Astrocyte of the hippocampus (primary cell): ENCODE results near the gene AXL.
"Not testable (repeated sequence)": the region's sequence is repeated elsewhere in the genome, so short reads cannot be mapped to it uniquely, and the experiment has no call there.

Source experiments
- DNase-seq: peaks from one replicate; pipeline ENCODE4 v3.0.0; 2011; ENCODE audit warnings: low read depth, low spot score

Gene AXL

DNA sequence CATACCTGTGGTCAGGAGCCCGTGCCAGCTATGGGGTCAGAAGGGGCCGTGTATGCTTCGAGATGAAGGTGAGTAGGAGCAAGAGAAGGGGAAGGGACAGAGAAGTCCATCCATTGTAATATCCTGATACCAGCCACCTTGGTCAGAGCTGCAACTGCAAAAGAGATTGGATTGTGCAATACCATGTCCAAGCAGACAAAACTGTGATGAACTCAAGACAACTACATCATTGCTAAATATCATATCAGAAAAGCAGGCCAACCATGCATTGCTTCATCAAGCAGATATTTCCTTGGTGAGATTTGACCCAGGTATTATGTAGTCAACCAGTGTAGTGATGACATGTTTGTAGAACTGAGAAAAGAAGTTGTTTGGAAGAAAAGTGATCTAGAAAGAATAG, 57.2 kb downstream of the AXL start:
- DNase-seq: peak; percentile 9

DNA sequence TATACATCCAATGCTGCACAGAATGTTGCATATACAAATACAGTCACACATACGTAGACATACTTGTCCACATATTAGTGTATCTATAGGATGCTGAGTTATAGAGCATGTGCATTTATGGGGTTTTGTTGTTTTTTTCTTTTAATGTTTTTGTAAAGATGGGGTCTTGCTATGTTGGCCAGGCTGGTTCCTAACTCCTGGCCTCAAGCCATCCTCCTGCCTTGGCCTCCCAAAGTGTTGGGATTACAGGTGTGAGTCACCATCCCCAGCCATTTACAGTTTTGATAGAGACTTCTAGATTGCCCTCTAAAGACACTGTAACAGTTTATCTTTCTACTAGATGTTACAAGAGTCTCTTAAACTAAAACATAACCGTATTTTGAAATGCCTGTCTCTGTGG, 59.5 kb downstream of the AXL start:
- DNase-seq: no peak

DNA sequence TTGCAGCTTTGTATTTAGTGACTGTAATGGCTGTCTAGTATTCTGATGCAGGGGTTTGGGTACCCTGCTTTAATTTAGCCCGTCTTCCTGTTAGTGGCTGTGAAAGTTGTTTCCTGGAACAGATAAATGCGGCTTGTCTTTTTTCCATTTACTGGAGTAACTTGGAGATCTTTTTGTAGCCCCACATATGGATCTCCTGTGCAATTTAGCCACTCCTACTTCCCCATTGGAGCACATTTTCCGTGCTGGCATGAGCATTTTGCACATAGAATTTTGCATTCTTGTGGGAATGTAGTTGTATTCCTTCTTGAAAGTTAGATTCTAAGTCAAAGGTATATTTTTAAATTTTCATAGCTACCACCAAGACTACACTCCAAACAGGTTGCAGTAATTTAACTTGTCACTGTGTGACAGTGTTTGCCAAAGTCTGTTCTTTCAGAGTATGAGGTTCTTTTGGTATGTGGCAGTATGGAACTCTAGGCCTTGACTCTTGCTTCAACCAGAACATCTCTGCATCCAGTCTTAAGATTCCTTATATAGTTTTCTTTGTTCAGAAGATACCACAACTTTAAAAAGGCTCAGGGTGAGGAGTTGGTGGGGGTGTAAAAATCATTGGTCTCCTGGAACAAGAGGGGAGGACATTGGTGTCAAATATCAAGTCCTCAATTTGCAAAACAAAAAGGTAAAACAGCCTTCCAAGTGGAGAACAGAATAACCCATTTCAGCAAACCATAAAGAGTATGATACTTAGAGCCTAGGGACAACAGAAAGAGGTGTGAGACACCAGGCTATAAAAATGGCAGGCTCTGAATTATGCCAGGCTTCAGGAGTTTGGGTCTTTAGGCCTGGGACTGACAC, 69.9 kb downstream of the AXL start:
- DNase-seq: no peak

DNA sequence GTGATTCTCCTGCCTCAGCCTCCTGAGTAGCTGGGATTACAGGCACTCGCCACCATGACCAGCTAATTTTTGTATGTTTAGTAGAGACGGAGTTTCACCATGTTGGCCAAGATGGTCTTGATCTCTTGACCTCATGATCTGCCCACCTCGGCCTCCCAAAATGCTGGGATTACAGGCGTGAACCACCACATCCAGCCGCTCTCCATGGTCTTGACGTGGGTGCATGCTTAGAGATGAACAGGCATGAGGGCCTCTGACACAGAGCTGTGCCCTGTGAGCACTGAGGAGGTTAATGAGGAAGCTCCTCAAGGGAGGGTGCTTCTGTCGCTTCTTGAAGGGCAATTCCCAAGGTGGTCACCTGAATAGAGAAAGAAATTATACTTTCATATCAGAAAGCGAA, 70.8 kb downstream of the AXL start:
- DNase-seq: not testable (repeated sequence)

DNA sequence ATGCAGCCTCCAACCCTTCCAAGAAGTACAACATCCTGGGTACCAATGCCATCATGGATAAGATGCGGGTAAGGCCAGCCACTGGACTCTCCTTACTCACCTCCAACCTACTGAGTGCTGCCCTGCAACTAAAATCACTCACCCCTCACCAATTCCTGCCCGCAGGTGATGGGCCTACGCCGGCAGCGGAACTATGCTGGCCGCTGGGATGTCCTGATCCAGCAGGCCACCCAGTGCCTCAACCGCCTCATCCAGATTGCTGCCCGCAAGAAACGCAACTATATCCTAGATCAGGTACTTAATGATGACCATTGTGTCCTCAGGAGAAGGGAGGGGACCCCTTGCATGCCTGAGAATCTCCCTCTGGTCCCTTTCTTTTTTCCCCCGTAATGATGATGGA, 75.4 kb downstream of the AXL start:
- no peak for DNase-seq

DNA sequence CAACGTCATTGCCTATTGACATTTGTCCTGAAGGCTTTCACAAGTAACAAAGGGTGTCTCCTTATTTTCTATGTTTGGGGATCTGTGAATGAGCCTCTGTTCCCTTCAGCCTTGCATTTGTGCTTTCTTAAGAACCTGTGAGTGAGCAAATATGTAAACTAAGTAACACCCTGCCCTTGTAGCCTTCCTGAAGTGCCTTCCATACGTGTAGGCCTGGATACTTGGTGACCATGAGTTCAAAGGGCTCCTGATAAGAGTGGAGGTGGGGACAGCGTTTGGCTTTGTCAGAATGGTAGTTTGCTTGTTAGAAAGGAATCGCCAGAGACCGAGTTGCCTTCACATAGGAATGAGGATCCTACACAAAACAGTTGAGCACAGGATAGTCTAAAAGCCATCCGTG, 76.5 kb downstream of the AXL start:
- DNase-seq: no peak

DNA sequence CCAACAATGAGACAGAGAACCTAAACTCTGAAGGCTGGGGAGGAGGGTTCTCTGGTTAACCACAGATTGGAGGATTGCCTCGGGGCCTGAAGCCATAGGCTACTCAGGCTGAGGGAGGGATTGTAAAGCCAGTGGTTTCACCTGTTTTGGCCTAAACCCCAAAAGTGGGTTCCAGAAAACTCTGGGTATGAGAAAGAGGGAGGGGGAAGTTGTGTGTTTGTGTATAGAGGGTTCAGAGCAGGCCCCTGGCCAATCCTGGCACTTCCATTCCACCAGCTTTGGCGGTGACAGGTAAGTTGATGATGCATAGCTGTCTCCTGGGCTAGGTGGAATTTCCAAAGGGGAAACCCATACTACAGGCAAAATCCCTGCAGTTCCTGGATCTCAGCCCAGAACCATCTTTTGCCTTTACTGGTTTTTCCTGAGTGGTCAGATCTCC, 77.4 kb downstream of the AXL start:
- DNase-seq: peak; percentile 37

DNA sequence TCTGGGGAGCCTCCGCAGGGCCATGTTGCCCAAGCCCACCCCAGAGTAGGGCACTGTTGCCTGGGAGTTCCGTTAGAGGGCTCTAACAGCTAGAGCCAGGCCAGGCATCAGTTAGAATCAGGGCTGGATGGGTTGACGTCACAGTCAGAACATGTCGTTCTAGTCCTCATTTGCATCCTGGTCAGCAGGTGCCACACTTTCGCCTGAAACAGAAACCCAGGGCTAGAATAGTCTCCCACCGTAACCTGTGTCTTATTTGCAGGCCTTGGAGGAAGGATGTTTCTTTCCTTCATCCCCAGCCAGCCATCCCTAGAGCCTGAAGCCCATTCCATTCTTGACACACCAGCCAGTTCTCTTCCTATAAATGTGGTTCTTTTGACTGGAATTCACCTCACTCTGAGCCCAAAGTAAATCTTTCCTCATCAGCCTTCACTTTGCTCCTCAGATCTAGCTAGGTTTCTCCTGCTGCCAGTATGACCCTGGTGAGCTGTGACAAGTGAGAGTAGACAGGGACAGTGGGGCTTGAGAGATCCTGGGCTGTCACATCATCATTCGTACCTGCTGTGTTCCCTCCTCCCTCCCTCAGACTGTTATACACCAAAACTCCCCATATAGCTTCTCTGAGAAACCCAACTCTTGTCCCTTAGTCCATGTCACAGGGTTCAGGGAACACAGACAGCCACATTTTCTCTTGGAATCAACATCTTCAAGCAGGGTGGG, 78.8 kb downstream of the AXL start:
- DNase-seq: no peak

DNA sequence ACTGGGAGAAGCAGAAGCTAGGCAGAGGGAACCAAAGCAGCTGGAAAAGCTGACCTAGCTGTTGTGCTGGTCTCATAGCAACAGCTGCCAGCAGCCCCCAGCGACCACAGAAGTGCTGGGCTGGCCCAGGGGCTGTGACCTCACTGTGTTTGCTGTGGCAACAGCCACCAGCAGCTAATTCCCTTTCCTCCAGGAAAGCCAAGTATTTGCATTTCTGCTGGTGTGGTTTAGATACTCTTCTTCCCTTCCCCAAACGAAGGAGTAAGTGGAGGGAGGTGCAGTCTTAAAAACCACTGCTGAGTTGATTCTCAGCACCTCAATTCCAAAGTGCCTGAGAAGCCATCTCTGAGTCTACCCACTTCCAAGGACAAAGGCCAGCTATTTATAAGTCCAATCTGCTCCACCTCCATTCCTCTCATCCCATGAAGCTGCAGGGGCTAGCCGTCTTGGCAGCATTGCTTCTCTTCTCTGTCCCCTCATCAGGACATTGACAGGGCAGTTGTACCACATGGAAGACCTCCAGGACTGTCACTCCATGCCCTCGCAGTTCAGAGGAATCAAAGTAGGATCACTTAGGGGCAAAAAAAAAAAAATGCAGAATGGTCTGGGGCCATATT, 79.4 kb downstream of the AXL start:
- peak; percentile 96 for DNase-seq

DNA sequence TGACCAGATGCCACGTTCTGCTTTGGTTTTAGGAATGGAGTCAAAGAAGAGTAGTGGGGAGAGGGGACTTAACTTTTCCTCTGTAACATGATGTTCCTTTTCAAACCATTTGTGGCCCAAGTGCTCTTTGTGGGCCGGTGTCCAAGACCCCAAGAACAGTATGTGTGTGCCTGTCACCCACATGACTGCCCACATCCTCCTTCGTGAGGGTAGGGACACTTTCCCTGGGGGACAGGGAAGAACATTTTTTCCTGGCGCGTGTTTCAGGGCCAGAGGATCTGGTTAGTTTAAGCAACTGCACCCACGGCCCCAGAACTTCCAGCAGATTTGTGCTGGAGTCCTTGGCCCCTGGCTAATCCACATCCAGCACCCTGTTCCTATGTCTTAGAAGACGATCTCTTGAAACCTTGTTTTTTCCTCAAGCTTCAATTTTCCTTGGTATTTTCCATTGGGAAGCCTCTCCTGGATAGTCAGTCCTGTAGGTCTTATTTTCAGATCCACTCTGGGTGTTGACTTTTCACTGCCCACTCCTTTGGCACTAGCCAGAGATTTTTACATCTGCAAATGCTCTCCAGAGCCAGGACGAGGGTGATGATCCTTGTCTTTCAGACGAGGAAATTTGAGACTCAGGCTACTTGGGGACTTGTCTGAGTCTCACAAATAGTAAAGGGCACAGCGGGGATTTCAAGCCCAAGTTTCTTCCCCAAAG, 80.2 kb downstream of the AXL start:
- no peak for DNase-seq

DNA sequence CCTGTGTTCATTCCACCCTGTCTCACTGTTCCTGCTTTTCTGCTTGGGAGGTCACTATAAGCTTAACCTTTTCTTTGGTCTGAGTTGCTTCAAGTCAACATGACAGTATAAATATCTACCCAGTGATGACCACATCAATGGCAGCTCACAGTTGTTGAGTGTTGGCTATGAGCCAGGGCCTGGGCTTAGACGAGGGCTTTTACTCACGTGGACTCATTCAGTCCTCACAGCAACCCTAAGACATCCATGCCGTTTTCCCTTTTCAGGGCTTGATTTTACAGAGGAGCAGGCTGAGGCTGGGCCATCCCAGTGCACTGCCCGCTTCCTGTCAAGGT, 80.7 kb downstream of the AXL start:
- DNase-seq: peak; percentile 78

DNA sequence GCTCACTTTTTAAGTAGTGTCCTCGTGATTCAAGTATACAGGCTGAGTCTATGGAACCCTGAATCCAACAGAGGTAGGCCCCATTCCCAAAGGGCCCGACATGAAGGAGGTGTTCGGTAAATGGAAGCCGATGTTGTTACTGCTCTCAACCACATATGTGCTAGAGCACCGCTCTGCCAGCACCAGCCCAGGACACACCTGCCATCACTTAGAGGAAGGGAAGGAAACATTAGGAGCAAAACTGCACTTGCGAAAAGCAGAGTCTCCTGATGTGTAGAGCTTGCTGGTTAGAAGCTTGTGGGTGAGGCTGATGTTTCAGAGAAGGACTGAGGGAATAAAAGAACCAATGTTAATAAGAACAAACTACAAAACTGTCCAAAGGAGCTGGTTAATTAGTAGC, 81.5 kb downstream of the AXL start:
- DNase-seq: no peak

DNA sequence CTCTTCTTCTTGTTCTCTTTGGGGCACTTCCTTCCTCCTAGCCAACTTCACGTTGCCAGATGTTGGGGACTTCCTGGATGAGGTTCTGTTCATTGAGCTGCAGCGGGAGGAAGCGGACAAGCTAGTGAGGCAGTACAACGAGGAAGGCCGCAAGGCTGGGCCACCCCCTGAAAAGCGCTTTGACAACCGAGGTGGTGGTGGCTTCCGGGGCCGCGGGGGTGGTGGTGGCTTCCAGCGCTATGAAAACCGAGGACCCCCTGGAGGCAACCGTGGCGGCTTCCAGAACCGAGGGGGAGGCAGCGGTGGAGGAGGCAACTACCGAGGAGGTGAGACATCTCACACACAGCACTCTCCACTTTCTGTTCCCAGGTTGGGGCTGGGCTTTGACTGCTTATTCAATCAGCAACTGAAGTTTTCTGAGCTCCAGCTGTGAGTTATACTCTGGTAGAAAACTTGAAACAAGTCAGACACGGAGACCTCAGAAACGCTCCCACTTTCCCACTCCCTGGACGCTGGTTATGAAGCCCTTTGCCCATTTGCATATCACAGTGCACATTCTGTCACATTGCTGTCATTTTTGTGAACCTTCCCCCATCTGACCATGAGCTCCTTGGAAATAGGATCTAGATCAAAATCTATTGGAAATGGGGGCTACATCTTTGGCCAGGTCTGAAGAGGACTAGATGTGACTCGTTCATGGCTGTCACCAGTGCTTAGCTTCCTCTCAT, 83.8 kb downstream of the AXL start:
- no peak for DNase-seq

DNA sequence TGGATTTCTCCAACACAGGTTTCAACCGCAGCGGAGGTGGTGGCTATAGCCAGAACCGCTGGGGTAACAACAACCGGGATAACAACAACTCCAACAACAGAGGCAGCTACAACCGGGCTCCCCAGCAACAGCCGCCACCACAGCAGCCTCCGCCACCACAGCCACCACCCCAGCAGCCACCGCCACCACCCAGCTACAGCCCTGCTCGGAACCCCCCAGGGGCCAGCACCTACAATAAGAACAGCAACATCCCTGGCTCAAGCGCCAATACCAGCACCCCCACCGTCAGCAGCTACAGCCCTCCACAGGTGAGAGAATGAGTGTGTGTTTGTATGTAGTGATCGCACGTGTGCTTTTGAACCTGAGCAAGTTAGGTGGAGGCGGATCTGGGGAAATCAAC, 84.9 kb downstream of the AXL start:
- no peak for DNase-seq

DNA sequence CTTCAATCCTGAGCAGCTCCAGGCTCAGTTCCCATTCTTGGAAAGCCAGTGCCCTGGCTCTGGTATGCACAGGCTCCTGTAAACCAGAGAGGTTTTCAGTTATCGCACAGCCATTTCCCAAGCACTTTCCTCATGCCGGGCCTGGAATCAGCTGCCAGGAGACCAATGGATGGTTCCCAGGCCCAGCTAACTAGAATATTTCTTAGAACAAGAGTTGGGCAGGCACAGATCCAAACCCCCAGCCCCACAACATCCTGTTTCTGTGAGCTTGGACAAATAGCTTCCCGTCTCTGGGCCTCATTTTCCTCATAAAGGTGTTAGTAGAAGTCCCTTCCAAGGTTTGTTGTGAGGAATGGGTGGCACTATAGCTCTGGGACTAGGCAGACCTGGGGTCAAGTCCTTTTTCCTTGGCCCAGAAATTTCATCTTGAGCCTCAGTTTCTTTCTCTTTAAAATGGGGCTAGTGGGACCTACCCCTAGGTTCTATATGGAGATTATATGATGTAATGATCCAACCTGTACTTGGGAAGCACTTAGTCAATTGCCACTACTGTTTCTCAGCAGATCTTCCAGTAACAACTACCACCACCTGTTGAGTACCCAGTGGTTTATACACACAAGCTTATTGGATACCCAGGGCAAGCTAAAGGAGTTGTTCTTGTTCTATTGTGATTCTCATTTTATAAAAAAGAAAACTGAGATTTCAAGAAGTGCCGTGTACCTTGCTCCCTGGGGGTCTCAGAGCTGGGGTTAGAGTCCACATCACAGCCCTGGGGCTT, 85.9 kb downstream of the AXL start:
- no peak for DNase-seq

DNA sequence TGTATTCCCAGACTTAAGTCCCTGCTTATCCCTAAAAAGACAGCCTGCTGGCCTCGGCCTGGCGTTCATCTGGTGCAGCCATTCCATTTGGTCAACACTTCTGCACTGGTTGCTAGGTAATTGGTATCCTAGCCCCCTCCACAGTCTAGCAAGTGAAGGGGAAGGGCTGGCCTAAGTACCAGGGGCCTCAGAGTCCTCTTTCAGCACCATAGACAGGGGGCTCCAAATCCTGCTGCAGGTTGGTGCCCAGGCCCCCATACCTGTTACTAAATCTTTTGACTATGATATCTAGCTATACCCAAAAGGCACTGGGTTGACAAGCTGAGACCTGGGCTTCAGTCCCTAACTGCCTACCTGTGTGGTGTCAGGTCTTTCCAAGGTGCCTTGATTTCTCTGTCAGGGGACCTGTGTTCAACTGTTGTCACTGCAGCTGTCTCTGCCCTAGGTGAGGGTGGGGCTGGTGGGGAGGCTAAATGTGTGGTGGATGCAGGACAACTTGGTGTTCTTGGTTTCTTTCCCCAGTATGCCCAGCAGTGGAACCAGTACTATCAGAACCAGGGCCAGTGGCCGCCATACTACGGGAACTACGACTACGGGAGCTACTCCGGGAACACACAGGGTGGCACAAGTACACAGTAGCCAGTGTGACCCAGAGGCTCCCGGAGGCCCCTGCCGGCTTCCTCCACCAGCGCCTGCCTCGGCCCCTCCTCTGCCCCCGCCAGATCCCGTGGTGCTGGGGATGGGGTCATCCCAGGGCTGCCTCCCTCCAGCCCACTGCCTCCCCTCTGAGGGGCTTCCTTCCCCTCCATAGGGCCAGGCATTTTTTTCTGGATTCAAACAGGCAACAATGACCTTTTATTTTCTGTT, 87.1 kb downstream of the AXL start:
- no peak for DNase-seq

DNA sequence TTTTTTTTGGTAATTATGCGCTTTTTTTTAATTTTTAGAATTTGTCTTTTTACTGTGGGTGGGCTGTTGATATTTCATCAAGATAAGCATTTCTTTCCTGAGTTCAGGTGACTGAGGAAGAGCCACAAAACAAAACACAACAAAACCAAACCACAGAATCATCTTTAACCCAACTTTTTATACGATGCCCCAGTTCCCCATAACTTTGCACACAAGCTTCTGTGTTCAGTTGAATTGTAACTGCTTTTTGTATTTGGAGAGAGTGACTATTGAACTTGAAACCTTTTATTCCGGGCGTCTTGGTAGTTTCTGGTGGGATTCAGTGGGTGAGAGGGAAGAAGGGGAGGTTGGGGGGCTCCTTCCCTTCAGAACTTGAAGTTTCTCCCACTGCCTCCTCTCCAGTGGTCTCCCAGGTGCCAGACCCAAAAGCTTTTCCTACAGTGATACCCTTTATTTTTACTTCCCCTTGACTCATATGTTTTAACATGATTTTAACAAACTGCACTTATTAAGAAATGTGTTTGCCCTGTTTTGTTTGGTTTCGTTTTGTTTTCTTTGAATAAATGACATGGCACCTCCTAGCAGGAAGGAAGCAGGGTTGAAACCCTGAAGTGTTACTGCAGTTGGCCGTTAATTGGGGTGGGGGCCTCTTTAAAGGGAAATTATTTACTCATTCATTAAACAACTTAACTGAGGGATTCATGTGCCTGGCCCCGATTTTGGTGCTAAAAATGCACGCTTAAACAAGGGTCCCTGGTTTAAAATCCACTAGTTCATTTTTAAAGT, 88.3 kb downstream of the AXL start:
- DNase-seq: no peak

DNA sequence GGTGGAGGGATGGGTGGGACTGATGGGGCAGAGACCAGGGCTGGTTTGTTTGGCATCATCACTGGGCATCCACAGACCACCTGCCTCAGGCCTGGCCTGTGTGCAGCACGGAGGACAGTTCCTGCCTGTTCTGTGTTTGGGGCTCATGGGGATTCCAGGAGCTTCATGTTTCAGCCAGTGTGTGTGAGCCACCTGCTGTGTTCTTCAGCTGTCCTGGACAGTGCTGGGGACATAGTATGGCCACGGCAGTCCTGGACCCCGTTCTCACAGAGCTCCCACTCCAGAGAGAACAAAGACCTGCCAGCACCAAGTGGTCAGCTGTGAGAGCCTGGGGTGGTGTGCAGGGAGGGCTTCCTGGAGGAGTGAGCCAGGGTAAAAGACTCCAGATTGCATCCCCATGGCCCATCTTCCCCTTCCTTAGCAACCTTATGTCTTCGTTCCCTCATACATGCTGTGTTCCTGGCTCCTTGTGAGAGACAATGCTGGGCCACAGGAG, 89.0 kb downstream of the AXL start:
- DNase-seq: no peak
